ENCODE results near the gene SPAG16.

The SPAG16 gene

GRCh38 chr2:214126135-214126534 is 841.9 kb downstream of the SPAG16 start:
- no peak overlapping the region for H3K4me3 ChIP-seq (replicated peaks; ENCODE audit: insufficient read depth, low read length)

GRCh38 chr2:214127170-214127569 is 842.9 kb downstream of the SPAG16 start:
- H3K27me3 ChIP-seq (ENCODE audit: insufficient read depth, poor library complexity, severe bottlenecking), result no peaks in the 10 kb centered on the region
- no peak overlapping the region for H3K4me3 ChIP-seq (replicated peaks; ENCODE audit: insufficient read depth, low read length)
- no peak for DNase-seq (ENCODE audit: low read depth in 1 of 2, low spot score in 1 of 2)
- no peak overlapping the region for H3K27ac ChIP-seq (replicated peaks)
- no peak for TF ChIP-seq POLR2AphosphoS5 (IDR thresholded peaks at IDR 0.05; ENCODE audit: low read depth)
- no peak for TF ChIP-seq CTCF (IDR thresholded peaks at IDR 0.05; ENCODE audit: insufficient read depth, low read length)
- no peak for TF ChIP-seq GABPA (IDR thresholded peaks at IDR 0.05; ENCODE audit: low read depth)
- no peak for TF ChIP-seq REST (IDR thresholded peaks at IDR 0.05; ENCODE audit: insufficient replicate concordance, low read depth)
- no peak for TF ChIP-seq SPI1 (IDR thresholded peaks at IDR 0.05; ENCODE audit: borderline replicate concordance, low read depth)

More at GRCh38 chr2:214126135-214126534, 841.9 kb downstream of the SPAG16 start:
- DNase-seq (ENCODE audit: low read depth in 1 of 2, low spot score in 1 of 2), result no peak
- no peak overlapping the region for H3K27ac ChIP-seq (replicated peaks)
- no peak for TF ChIP-seq GABPA (IDR thresholded peaks at IDR 0.05; ENCODE audit: low read depth)
- TF ChIP-seq CTCF (IDR thresholded peaks at IDR 0.05; ENCODE audit: insufficient read depth, low read length), result no peak
- no peak for TF ChIP-seq POLR2AphosphoS5 (IDR thresholded peaks at IDR 0.05; ENCODE audit: low read depth)
- TF ChIP-seq REST (IDR thresholded peaks at IDR 0.05; ENCODE audit: insufficient replicate concordance, low read depth), result no peak
- no peak for TF ChIP-seq SPI1 (IDR thresholded peaks at IDR 0.05; ENCODE audit: borderline replicate concordance, low read depth)
- no peaks in the 10 kb centered on the region for H3K27me3 ChIP-seq (ENCODE audit: insufficient read depth, poor library complexity, severe bottlenecking)

GRCh38 chr2:214127571-214127970 is 843.3 kb downstream of the SPAG16 start:
- no peak for TF ChIP-seq SPI1 (IDR thresholded peaks at IDR 0.05; ENCODE audit: borderline replicate concordance, low read depth)
- TF ChIP-seq POLR2AphosphoS5 (IDR thresholded peaks at IDR 0.05; ENCODE audit: low read depth), result no peak
- TF ChIP-seq GABPA (IDR thresholded peaks at IDR 0.05; ENCODE audit: low read depth), result no peak
- TF ChIP-seq REST (IDR thresholded peaks at IDR 0.05; ENCODE audit: insufficient replicate concordance, low read depth), result no peak
- no peak for TF ChIP-seq CTCF (IDR thresholded peaks at IDR 0.05; ENCODE audit: insufficient read depth, low read length)
- H3K27me3 ChIP-seq (ENCODE audit: insufficient read depth, poor library complexity, severe bottlenecking), result no peaks in the 10 kb centered on the region
- no peak overlapping the region for H3K4me3 ChIP-seq (replicated peaks; ENCODE audit: insufficient read depth, low read length)
- DNase-seq (ENCODE audit: low read depth in 1 of 2, low spot score in 1 of 2), result no peak
- no peak overlapping the region for H3K27ac ChIP-seq (replicated peaks)

All from HL-60 (cell line).